SH-SY5Y (cell line): ENCODE results near the gene TARBP1.

Experiments
- GATA2 ChIP-seq: IDR thresholded peaks from 2 replicates; pipeline ENCODE4 v1.6.1; 2011; ENCODE audit warnings: mild to moderate bottlenecking, low read depth, low read length
- GATA3 ChIP-seq: IDR thresholded peaks from 2 replicates; pipeline ENCODE4 v1.6.1; 2011; ENCODE audit warnings: low read depth, mild to moderate bottlenecking, low read length, moderate library complexity

- TF ChIP-seq GATA2 (no peak), GATA3 (no peak)
Observed at GRCh38 chr1:234386122-234386521, 92.9 kb downstream of the TARBP1 start.
